Right renal pelvis (tissue), 4 donors: ENCODE results near the gene SIPA1. TPM values are rescaled to one million over a fixed set of nuclear protein-coding genes. Genes with fewer than 3 reads are reported as not detected.

Source experiments
- DNase-seq, 4 donors: peaks; one replicate each; pipeline ENCODE4 v3.0.0-alpha.2; 2013; ENCODE audit warnings: low read depth in 4 of 4, low spot score in 3 of 4, missing footprints in 1 of 4
- polyA plus RNA-seq, 4 donors: library from polyadenylated mRNA; unstranded; fragments of 120-200 nt; gene quantifications; one replicate each; pipeline ENCODE4 v1.2.1, GENCODE V29; 2013; ENCODE audit not compliant: insufficient read length in 4 of 4

SIPA1 gene
- polyA plus RNA-seq, 4 donors: 26.9 to 40.3 (median 30.2) TPM

GRCh38 chr11:65641297-65642013, 3.6 kb downstream of the SIPA1 start:
- no peak for DNase-seq

GRCh38 chr11:65642014-65642671, 4.2 kb downstream of the SIPA1 start:
- no peak for DNase-seq

- no peak for DNase-seq
Measured at GRCh38 chr11:65643971-65644370, 6.1 kb downstream of the SIPA1 start.

GRCh38 chr11:65644837-65645236, 6.9 kb downstream of the SIPA1 start:
- no peak for DNase-seq

- DNase-seq: no peak
Measured at GRCh38 chr11:65645710-65646109, 7.8 kb downstream of the SIPA1 start.

- DNase-seq: no peak
Measured at GRCh38 chr11:65646288-65646957, 8.5 kb downstream of the SIPA1 start.

- peak in 1 of 4 donors; percentile 41 for DNase-seq
Measured at GRCh38 chr11:65646958-65647701, 9.2 kb downstream of the SIPA1 start.

GRCh38 chr11:65648997-65649493, 11.1 kb downstream of the SIPA1 start:
- no peak for DNase-seq

- no peak for DNase-seq
Measured at GRCh38 chr11:65649656-65650546, 12.0 kb downstream of the SIPA1 start.

- no peak for DNase-seq
Measured at GRCh38 chr11:65650547-65651338, 12.8 kb downstream of the SIPA1 start.

GRCh38 chr11:65651339-65651588, 13.4 kb downstream of the SIPA1 start:
- no peak for DNase-seq

- peak in 1 of 4 donors; percentile 23 for DNase-seq
Measured at GRCh38 chr11:65651589-65652510, 13.9 kb downstream of the SIPA1 start.

- DNase-seq: peak; percentile 85 to 94 (median 86)
Measured at GRCh38 chr11:65652511-65653228, 14.8 kb downstream of the SIPA1 start.

GRCh38 chr11:65653229-65654225, 15.6 kb downstream of the SIPA1 start:
- no peak for DNase-seq

- no peak for DNase-seq
Measured at GRCh38 chr11:65654375-65655349, 16.8 kb downstream of the SIPA1 start.
